Lung (tissue), 12 donors: ENCODE results near the gene MAPKAP1. TPM values are rescaled to one million over a fixed set of nuclear protein-coding genes. Genes with fewer than 3 reads are reported as not detected.

Source experiments
- ATAC-seq: fragments of 200-7000 bp; cut with Tn5 transposase; one replicate; pipeline ENCODE4 v1.9.1; 2020; ENCODE audit warnings: moderate number of reproducible peaks; ENCODE audit not compliant: insufficient read depth, low FRiP score
- DNase-seq, 3 donors: peaks; one replicate each; pipeline ENCODE4 v3.0.0-alpha.2; 2013 to 2017
- H3K27ac ChIP-seq, 2 donors: one replicate each; pipeline ENCODE4 v1.5.1; 2013; ENCODE audit warnings: mild to moderate bottlenecking in 2 of 2, moderate library complexity in 2 of 2, control low read depth in 1 of 2, inconsistent platforms in 1 of 2, low read depth in 1 of 2, low read length in 1 of 2
- H3K27me3 ChIP-seq, 3 donors: one replicate each; pipeline ENCODE4 v1.5.1; 2013; ENCODE audit warnings: low read length in 2 of 3; ENCODE audit not compliant: control insufficient read depth in 3 of 3, insufficient read depth in 3 of 3
- H3K36me3 ChIP-seq, 4 donors: one replicate each; pipeline ENCODE4 v1.5.1; 2013; ENCODE audit warnings: low read length in 4 of 4, mild to moderate bottlenecking in 1 of 4, moderate library complexity in 1 of 4; ENCODE audit not compliant: control insufficient read depth in 4 of 4, insufficient read depth in 4 of 4
- H3K4me1 ChIP-seq, 5 donors: one replicate each; pipeline ENCODE4 v1.5.1; 2013; ENCODE audit warnings: low read length in 5 of 5, mild to moderate bottlenecking in 2 of 5, moderate library complexity in 1 of 5; ENCODE audit not compliant: control insufficient read depth in 5 of 5, insufficient read depth in 5 of 5
- H3K4me3 ChIP-seq: one replicate; pipeline ENCODE4 v1.5.1; 2013; ENCODE audit warnings: mild to moderate bottlenecking, control low read depth, moderate library complexity
- H3K9ac ChIP-seq, 2 donors: one replicate each; pipeline ENCODE4 v1.5.1; 2013; ENCODE audit warnings: low read length in 2 of 2, control low read depth in 1 of 2; ENCODE audit not compliant: insufficient read depth in 1 of 2
- H3K9me3 ChIP-seq, 4 donors: one replicate each; pipeline ENCODE4 v1.5.1; 2013; ENCODE audit warnings: low read length in 3 of 4, mild to moderate bottlenecking in 1 of 4, moderate library complexity in 1 of 4; ENCODE audit not compliant: control insufficient read depth in 4 of 4, insufficient read depth in 3 of 4
- WGBS, 2 donors: extraction: QIAGEN DNeasy Blood & Tissue Kit; methylation state at CpG; one replicate each; pipeline ENCODE4 v1.1.7; 2013; 5-methylcytosine and 5-hydroxymethylcytosine counted together
- polyA plus RNA-seq, 2 donors: library from polyadenylated mRNA; stranded (reverse); fragments of 200-250 nt; gene quantifications; one replicate each; pipeline ENCODE4 v1.2.1, GENCODE V29; 2013
- total RNA-seq, 2 donors: library from RNA; depleted of rRNA in 1 of 2; stranded (reverse); fragments of >200 nt in 1 of 2; gene quantifications; one replicate each; pipeline ENCODE4 v1.2.1, GENCODE V29; 2014 to 2021
- TF ChIP-seq, protein P1 (sequence below): IDR thresholded peaks from 2 replicates; pipeline ENCODE4 v1.5.1; 2012; ENCODE audit warnings: mild to moderate bottlenecking; ENCODE audit errors: control extremely low read depth, extremely low read depth
- donor health status: control.
- donor health status: control.
- donor health status: Bipolar disorder and iron deficiency.
- donor health status: healthy.
- donor health status: DM: yes; HTN: yes; CAD: no.

The MAPKAP1 gene
- total and polyA plus RNA-seq, 4 donors = 53.0 to 83.3 (median 66.7) TPM

DNA sequence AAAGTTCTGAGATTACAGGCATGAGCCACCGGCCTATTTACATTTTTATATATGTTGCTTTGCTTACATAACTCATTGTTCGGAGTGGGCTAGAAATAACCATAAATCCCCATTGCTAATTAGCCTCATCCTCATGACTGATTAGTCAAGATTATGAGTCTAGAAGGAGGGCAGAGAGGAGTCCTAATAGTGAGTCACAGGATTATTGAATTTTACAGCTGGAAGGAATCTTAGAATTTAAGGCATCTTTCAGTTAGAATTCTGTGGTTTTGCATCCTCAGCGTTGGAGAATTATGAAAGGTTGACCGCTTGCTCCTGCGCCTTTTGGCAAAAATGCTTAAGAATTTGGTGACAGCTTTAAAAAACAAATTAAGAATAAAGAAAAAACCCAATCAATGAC lies 37.6 kb upstream of the MAPKAP1 start:
- peaks cover 0 to 20% (median 3%) of the 10 kb centered on the region in 5 donors for H3K4me1 ChIP-seq
- no peaks in the 10 kb centered on the region for H3K9me3 ChIP-seq
- DNase-seq = no peak
- TF ChIP-seq, protein P1, sequence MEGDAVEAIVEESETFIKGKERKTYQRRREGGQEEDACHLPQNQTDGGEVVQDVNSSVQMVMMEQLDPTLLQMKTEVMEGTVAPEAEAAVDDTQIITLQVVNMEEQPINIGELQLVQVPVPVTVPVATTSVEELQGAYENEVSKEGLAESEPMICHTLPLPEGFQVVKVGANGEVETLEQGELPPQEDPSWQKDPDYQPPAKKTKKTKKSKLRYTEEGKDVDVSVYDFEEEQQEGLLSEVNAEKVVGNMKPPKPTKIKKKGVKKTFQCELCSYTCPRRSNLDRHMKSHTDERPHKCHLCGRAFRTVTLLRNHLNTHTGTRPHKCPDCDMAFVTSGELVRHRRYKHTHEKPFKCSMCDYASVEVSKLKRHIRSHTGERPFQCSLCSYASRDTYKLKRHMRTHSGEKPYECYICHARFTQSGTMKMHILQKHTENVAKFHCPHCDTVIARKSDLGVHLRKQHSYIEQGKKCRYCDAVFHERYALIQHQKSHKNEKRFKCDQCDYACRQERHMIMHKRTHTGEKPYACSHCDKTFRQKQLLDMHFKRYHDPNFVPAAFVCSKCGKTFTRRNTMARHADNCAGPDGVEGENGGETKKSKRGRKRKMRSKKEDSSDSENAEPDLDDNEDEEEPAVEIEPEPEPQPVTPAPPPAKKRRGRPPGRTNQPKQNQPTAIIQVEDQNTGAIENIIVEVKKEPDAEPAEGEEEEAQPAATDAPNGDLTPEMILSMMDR = no peak
- no peaks in the 10 kb centered on the region for H3K36me3 ChIP-seq
- no peak overlapping the region for H3K9ac ChIP-seq
- no peak overlapping the region for H3K27ac ChIP-seq
- H3K27me3 ChIP-seq = no peaks in the 10 kb centered on the region
- ATAC-seq = no peak
- WGBS, 2 donors = 90 to 94% methylated on average over 5 of the region's 5 CpGs
- H3K4me3 ChIP-seq = no peak overlapping the region

DNA sequence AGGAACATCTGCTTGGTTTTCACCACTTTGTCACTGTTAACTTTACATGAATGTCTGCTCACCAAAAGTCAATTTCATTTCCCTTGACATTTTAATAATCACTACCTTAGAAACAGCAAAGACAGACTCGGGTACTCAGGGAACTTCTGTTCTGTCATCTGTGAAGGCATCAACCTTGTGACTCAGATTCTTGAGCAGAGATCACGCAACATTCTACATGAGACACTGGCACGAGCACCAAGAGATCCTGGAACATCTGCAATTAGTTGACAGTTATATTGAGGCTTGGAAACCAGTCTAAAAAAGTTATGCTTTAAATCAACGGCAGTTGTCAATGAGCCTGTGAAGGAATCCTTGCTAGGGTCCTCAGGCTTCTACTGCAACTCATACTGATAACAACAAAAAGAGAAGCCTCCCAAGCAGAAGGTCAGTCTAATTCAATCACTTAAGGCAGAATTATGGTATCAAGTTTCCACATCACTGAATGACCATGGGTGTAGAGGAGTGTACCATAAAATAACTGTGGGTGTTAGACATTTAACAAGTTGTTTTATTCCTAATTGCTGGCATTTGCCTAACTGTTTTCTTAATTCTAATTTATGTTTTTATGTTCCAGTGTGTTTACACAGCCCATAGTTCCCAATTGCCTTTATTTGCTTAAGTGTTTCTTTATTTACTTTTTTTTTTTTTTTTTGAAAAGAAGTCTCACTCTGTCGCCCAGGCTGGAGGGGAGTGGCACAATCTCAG lies 36.8 kb upstream of the MAPKAP1 start:
- Histone ChIP-seq H3K36me3 (no peaks in the 10 kb centered on the region), H3K9me3 (no peaks in the 10 kb centered on the region), H3K4me1 (peaks cover 0 to 14% (median 3%) of the 10 kb centered on the region in 5 donors), H3K27ac (no peak overlapping the region), H3K9ac (no peak overlapping the region), H3K27me3 (no peaks in the 10 kb centered on the region), H3K4me3 (no peak overlapping the region)
- TF ChIP-seq, protein P1 = no peak
- DNase-seq = no peak
- ATAC-seq = no peak
- 80 to 85% methylated on average over 5 of the region's 5 CpGs for WGBS, 2 donors

DNA sequence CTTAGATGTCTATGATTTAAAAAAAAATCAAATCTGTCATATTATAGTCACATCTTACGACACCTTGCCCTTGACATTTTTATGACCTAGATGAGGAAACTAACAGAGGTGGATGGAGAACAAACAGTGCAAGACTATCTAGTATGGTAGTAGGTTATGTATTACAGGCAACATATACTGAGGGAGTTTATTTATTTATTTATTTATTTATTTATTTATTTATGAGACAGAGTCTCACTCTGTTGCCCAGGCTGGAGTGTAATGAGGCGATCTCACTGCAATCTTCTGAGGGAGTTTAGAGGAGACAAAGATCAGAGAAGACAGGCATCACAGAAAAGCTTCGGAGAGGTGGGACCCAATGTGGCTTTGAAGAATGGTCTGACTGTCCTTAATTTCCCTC lies 35.6 kb upstream of the MAPKAP1 start:
- ATAC-seq = no peak
- Histone ChIP-seq H3K4me1 (peaks cover 0 to 9% (median 0%) of the 10 kb centered on the region in 5 donors), H3K27me3 (no peaks in the 10 kb centered on the region), H3K9me3 (no peaks in the 10 kb centered on the region), H3K9ac (no peak overlapping the region), H3K36me3 (no peaks in the 10 kb centered on the region), H3K27ac (no peak overlapping the region), H3K4me3 (no peak overlapping the region)
- no peak for DNase-seq
- 90 to 96% methylated on average over 3 of the region's 3 CpGs for WGBS, 2 donors
- TF ChIP-seq, protein P1 = no peak
